Endothelial cell of umbilical vein (primary cell): Measurements from ENCODE around the gene MRPL38. TPM values are rescaled to one million over a fixed set of nuclear protein-coding genes. Genes with fewer than 3 reads are reported as not detected.

Experiments used
- BruUV-seq: library from RNA; stranded (reverse); fragments of 400-500 nt; replicated peaks from 2 replicates; lab custom pipeline; 2021; lab: Mats Ljungman, UMichigan
- CTCF ChIA-PET: fragments of 300-600, 350-600 bp; sonication (Branson Sonifier 250); formaldehyde crosslinking; loops from one replicate; lab custom pipeline; 2021; ENCODE audit warnings: antibody characterized with exemption, inconsistent platforms; lab: Charles Lee
- POLR2A ChIA-PET: fragments of 300-600, 350-600 bp; sonication (Branson Sonifier 250); formaldehyde crosslinking; loops from one replicate; lab custom pipeline; 2021; ENCODE audit warnings: antibody characterized with exemption, inconsistent platforms; lab: Charles Lee
- DNase-seq: peaks from one replicate; pipeline ENCODE4 v3.0.0-alpha.2; 2011; ENCODE audit warnings: low read depth, low spot score
- FAIRE-seq: peaks from 2 replicates; lab custom pipeline; 2011; peaks lifted over from hg19 to GRCh38; lab: Jason Lieb, UNC
- H2AFZ ChIP-seq: 2 replicates; pipeline ENCODE4 v1.6.0; 2012; ENCODE audit warnings: low read depth, low read length, control low read depth, inconsistent platforms
- H3K27ac ChIP-seq: 2 replicates; pipeline ENCODE4 v1.5.1; 2011; ENCODE audit warnings: low read depth, mild to moderate bottlenecking, control low read depth, low read length, moderate library complexity; ENCODE audit not compliant: insufficient read depth
- H3K27me3 ChIP-seq, 2 experiments: 2 replicates each; pipeline versions ENCODE4 v1.6.0 to v1.6.1; 2011; ENCODE audit warnings: low read length in 2 of 2, mixed read lengths in 1 of 2; ENCODE audit not compliant: control insufficient read depth in 2 of 2, insufficient read depth in 2 of 2
- H3K36me3 ChIP-seq, 2 experiments: 2 replicates in 1 of 2; 3 replicates in 1 of 2; pipeline ENCODE4 v1.5.1; 2011; ENCODE audit warnings: low read length in 2 of 2, mild to moderate bottlenecking in 1 of 2, moderate library complexity in 1 of 2; ENCODE audit not compliant: control insufficient read depth in 2 of 2, insufficient read depth in 2 of 2; ENCODE audit errors: extremely low read depth in 1 of 2
- H3K4me1 ChIP-seq: 3 replicates; pipeline ENCODE4 v1.5.1; 2011; ENCODE audit warnings: mild to moderate bottlenecking, low read length; ENCODE audit not compliant: control insufficient read depth, insufficient read depth; ENCODE audit errors: extremely low read depth
- H3K4me2 ChIP-seq: 2 replicates; pipeline ENCODE4 v1.6.1; 2011; ENCODE audit warnings: low read length, control low read depth, mixed read lengths; ENCODE audit not compliant: insufficient read depth
- H3K4me3 ChIP-seq, 3 experiments: fragments of 200-600 bp in 1 of 3; sonication (generic), shearing (Covaris generic) in 1 of 3; replicated peaks in 1 of 3; 2 replicates each; pipeline ENCODE4 v1.5.1; 2011 to 2016; ENCODE audit warnings: control low read depth in 3 of 3, low read length in 3 of 3, mild to moderate bottlenecking in 2 of 3, inconsistent platforms in 1 of 3, low read depth in 1 of 3, moderate library complexity in 1 of 3; ENCODE audit not compliant: insufficient read depth in 1 of 3
- H3K79me2 ChIP-seq: 2 replicates; pipeline ENCODE4 v1.6.0; 2012; ENCODE audit warnings: low read length, inconsistent platforms; ENCODE audit not compliant: control insufficient read depth, insufficient read depth
- H3K9ac ChIP-seq: replicated peaks from 2 replicates; pipeline ENCODE3; 2011; ENCODE audit warnings: low read length, control low read depth; ENCODE audit not compliant: insufficient read depth; ENCODE audit errors: extremely low read depth
- H3K9me1 ChIP-seq: replicated peaks from 3 replicates; pipeline ENCODE4 v1.6.0; 2011; ENCODE audit warnings: mild to moderate bottlenecking, low read length; ENCODE audit not compliant: control insufficient read depth, insufficient read depth; ENCODE audit errors: extremely low read depth
- H3K9me3 ChIP-seq: replicated peaks from 2 replicates; pipeline ENCODE4 v1.5.1; 2012; ENCODE audit warnings: low read length, inconsistent platforms; ENCODE audit not compliant: control insufficient read depth, insufficient read depth
- H4K20me1 ChIP-seq: replicated peaks from 2 replicates; pipeline ENCODE3; 2011; ENCODE audit warnings: mild to moderate bottlenecking, low read length; ENCODE audit not compliant: control insufficient read depth, insufficient read depth; ENCODE audit errors: extremely low read depth
- EZH2 ChIP-seq: IDR thresholded peaks from 2 replicates; pipeline ENCODE4 v1.6.1; 2012; ENCODE audit warnings: borderline replicate concordance, low read depth, mild to moderate bottlenecking, moderate library complexity, low read length, inconsistent platforms; ENCODE audit not compliant: severe bottlenecking
- FOS ChIP-seq: IDR thresholded peaks from 2 replicates; pipeline ENCODE4 v1.6.1; 2011; ENCODE audit warnings: mild to moderate bottlenecking, low read length, moderate library complexity, borderline replicate concordance; ENCODE audit not compliant: insufficient read depth
- GATA2 ChIP-seq: IDR thresholded peaks from 2 replicates; pipeline ENCODE4 v1.7.0; 2011; ENCODE audit warnings: low read depth, mild to moderate bottlenecking, moderate library complexity, mixed read lengths, low read length; ENCODE audit not compliant: insufficient read length, insufficient read depth
- JUN ChIP-seq: IDR thresholded peaks from 2 replicates; pipeline ENCODE4 v1.6.1; 2011; ENCODE audit warnings: borderline replicate concordance, low read depth; ENCODE audit not compliant: insufficient read length, insufficient read depth
- MYC ChIP-seq: IDR thresholded peaks from one replicate; pipeline ENCODE4 v1.6.1; 2011; ENCODE audit warnings: mild to moderate bottlenecking, low read depth, low read length
- POLR2A ChIP-seq: IDR thresholded peaks from 2 replicates; pipeline ENCODE4 v1.6.1; 2012; ENCODE audit warnings: low read depth, mild to moderate bottlenecking, control low read depth, low read length
- POLR2AphosphoS5 ChIP-seq: IDR thresholded peaks from 2 replicates; pipeline ENCODE4 v1.6.1; 2012; ENCODE audit warnings: low read depth, mild to moderate bottlenecking, control low read depth, low read length, moderate library complexity; ENCODE audit not compliant: insufficient read depth
- dilution Hi-C: fragments of 300-500 bp; cut with MboI; formaldehyde crosslinking; loops from one replicate; pipeline ENCODE4 v1.15.0; 2019; ENCODE audit warnings: low sequenced_read_pairs; ENCODE audit not compliant: extremely low pct_ligation_motif_present
- intact Hi-C: fragments of 100-400 bp; cut with micrococcal nuclease; formaldehyde crosslinking; loops from one replicate; pipeline ENCODE4 v1.10.0; 2022
- polyA plus RNA-seq, 4 experiments: library from polyadenylated mRNA; depleted of rRNA in 3 of 4; stranded (reverse) in 3 of 4; unstranded in 1 of 4; fragments of >200 nt; gene quantifications; 2 replicates each; pipeline versions ENCODE4 v1.2.1 to v1.2.3, GENCODE V29; 2011 to 2012; ENCODE audit warnings: missing spikeins in 1 of 4
- total RNA-seq: library from RNA; stranded (reverse); gene quantifications from 2 replicates; pipeline ENCODE4 v1.2.3, GENCODE V29; 2021
- TF ChIP-seq, protein P1 (sequence below): IDR thresholded peaks from 2 replicates; pipeline ENCODE4 v1.6.1; 2011; ENCODE audit not compliant: insufficient read depth, insufficient read length
- TF ChIP-seq, protein P2 (sequence below), 2 donors: IDR thresholded peaks; 1 replicate in 1 of 2; 2 replicates in 1 of 2; pipeline ENCODE4 v1.5.1; 2011; ENCODE audit warnings: low read length in 2 of 2, mild to moderate bottlenecking in 2 of 2, moderate library complexity in 2 of 2, control low read depth in 1 of 2, inconsistent platforms in 1 of 2, low read depth in 1 of 2; ENCODE audit not compliant: insufficient read depth in 1 of 2; ENCODE audit errors: extremely low read depth in 1 of 2

The MRPL38 gene
- total and polyA plus RNA-seq, 2 donors (not counting 3 experiments of a cell fraction or from before 2014, with no cell fraction given), result 82.7 to 93.8 TPM

DNA sequence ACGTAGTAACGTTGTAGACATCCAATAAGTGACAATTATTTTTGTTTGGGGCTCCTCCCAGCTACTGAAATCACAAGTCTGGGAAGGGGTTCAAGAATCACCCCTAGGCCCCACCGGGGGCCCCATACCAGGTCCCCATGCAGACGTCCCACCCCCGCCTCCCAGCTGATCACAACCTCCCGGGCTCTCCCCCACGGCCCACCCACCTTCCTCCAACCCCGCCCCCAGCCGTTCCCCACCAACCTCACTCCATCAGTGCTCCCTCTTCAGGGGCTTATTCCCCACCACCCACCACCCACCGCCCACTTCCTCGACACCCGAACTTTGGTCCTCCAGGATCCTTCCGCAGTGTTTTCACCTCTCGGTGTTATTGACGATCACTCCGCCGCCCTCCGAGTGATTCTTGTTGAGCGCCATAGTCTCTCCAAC is 49.8 kb downstream of the MRPL38 start:
- H3K9ac ChIP-seq, result peak overlapping the region; percentile 48
- H3K27me3 ChIP-seq, result no peaks in the 10 kb centered on the region
- H3K4me2 ChIP-seq, result peak overlapping the region; percentile 84
- ChIA-PET POLR2A (interaction anchor here (0.6 to 2.8 kb wide), 11 partner anchors 8 to 220 kb away, joined by 3 to 23 read pairs (median 5); partner anchors contain the start of genes FBF1 and GALR2), CTCF (interaction anchor here (0.7 to 11.3 kb wide), 17 partner anchors 9 to 585 kb away, joined by 3 to 241 read pairs (median 6); partner anchors contain the start of genes MRPL38, TRIM47 and TRIM65)
- H3K9me3 ChIP-seq, result no peaks in the 10 kb centered on the region
- no TSS peak for BruUV-seq
- H3K4me1 ChIP-seq, result peaks cover 39% of the 10 kb centered on the region
- TF ChIP-seq POLR2AphosphoS5, result no peak
- TF ChIP-seq, protein P1, sequence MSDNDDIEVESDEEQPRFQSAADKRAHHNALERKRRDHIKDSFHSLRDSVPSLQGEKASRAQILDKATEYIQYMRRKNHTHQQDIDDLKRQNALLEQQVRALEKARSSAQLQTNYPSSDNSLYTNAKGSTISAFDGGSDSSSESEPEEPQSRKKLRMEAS, result no peak
- no peak for TF ChIP-seq FOS
- no peak for TF ChIP-seq GATA2
- H4K20me1 ChIP-seq, result no peaks in the 10 kb centered on the region
- no peak overlapping the region for H2AFZ ChIP-seq
- FAIRE-seq (no peak), DNase-seq (no peak)
- peaks cover 13% of the 10 kb centered on the region for H3K79me2 ChIP-seq
- peaks cover 0 to 13% of the 10 kb centered on the region in 2 experiments for H3K36me3 ChIP-seq
- no peaks in the 10 kb centered on the region for H3K9me1 ChIP-seq
- peak overlapping the region; percentile 89 for H3K27ac ChIP-seq
- intact Hi-C loops, result loop anchor here (1.0 to 2.0 kb wide), 6 partner anchors 10 to 70 kb away; partner anchors contain the start of genes TRIM65 and UNK
- dilution Hi-C loops, result no loop called here
- H3K4me3 ChIP-seq, result peak overlapping the region; percentile 19 to 76 (median 70)

DNA sequence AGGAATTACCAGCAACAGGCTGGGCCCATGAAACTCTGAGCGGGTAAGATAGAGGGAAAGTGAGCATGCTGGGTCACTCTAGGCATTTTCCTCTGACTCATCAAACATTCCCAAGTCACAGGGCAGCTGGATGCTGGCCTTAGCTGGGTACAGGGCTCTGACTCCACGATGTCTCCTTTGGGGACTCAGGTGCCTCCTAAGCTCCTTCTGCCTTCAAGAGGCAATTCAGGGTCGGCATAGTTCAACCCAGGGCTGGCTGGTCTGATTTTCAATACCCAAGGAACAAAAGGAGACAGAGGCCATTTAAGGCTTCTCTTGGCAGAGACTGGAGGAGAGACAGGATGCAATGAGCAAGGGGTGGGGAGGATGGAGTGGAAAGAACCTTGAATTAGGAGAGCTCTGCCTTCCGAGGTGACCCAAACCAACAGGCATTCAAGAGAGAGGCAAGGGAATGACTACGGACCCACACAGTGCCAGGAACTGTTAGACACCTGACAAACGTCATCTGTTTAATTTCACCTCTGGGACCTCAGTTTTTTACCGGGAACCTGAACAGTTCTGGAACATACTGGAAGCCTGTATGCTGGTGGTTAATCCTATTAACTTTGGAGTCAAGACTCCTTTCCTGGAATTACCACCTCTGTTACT is 50.5 kb downstream of the MRPL38 start:
- FAIRE-seq, result peak; percentile 90
- POLR2A ChIA-PET, result interaction anchor here (0.6 to 2.8 kb wide), 3 partner anchors 9 to 74 kb away, joined by 3 to 23 read pairs (median 11); a partner anchor contains a TSS

More for the DNA sequence above, 50.5 kb downstream of the MRPL38 start:
- DNase-seq, result peak; percentile 77
- dilution Hi-C loops, result no loop called here
- TF ChIP-seq GATA2 (no peak), MYC (no peak), POLR2AphosphoS5 (peak; percentile 26), EZH2 (no peak), JUN (peak; percentile 66), FOS (peak; percentile 58), POLR2A (no peak)
- TF ChIP-seq, protein P1, result no peak
- TF ChIP-seq, protein P2, sequence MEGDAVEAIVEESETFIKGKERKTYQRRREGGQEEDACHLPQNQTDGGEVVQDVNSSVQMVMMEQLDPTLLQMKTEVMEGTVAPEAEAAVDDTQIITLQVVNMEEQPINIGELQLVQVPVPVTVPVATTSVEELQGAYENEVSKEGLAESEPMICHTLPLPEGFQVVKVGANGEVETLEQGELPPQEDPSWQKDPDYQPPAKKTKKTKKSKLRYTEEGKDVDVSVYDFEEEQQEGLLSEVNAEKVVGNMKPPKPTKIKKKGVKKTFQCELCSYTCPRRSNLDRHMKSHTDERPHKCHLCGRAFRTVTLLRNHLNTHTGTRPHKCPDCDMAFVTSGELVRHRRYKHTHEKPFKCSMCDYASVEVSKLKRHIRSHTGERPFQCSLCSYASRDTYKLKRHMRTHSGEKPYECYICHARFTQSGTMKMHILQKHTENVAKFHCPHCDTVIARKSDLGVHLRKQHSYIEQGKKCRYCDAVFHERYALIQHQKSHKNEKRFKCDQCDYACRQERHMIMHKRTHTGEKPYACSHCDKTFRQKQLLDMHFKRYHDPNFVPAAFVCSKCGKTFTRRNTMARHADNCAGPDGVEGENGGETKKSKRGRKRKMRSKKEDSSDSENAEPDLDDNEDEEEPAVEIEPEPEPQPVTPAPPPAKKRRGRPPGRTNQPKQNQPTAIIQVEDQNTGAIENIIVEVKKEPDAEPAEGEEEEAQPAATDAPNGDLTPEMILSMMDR (IDR thresholded peaks at IDR 0.05; ENCODE audit: extremely low read depth in 1 of 2, insufficient read depth in 1 of 2, low read depth in 1 of 2, low read length in 2 of 2), result no peak
- H3K79me2 ChIP-seq, result peaks cover 13% of the 10 kb centered on the region
- no peaks in the 10 kb centered on the region for H3K9me3 ChIP-seq
- intact Hi-C loops, result loop anchor here (2.0 kb wide), 2 partner anchors 43 to 69 kb away; partner anchors contain the start of genes TRIM65 and UNK
- H3K4me3 ChIP-seq, result peak overlapping the region; percentile 19 to 76 (median 70)
- peak overlapping the region; percentile 48 for H3K9ac ChIP-seq
- H3K27me3 ChIP-seq, result no peaks in the 10 kb centered on the region
- H2AFZ ChIP-seq, result no peak overlapping the region
- H3K9me1 ChIP-seq, result no peaks in the 10 kb centered on the region
- H3K27ac ChIP-seq, result peak overlapping the region; percentile 89
- H4K20me1 ChIP-seq, result no peaks in the 10 kb centered on the region
- peaks cover 39% of the 10 kb centered on the region for H3K4me1 ChIP-seq
- TSS peak; percentile 62 for BruUV-seq
- H3K4me2 ChIP-seq, result peak overlapping the region; percentile 84
- H3K36me3 ChIP-seq, result peaks cover 0 to 17% of the 10 kb centered on the region in 2 experiments
- CTCF ChIA-PET, result interaction anchor here (0.6 to 11.3 kb wide), 12 partner anchors 9 to 193 kb away, joined by 3 to 241 read pairs (median 4); partner anchors contain the start of genes TRIM47 and TRIM65
